Measurements from ENCODE around the gene ZNF419. TPM values are rescaled to one million over a fixed set of nuclear protein-coding genes. Genes with fewer than 3 reads are reported as not detected.
"Not testable (repeated sequence)": the region's sequence is repeated elsewhere in the genome, so short reads cannot be mapped to it uniquely, and the experiment has no call there.

The ZNF419 gene
- total and polyA plus RNA-seq, 9 of the 15 experiments (the other 6 are each of a cell fraction or from before 2014, with no cell fraction given) = 0.07 to 5.4 (median 1.5) TPM

DNA sequence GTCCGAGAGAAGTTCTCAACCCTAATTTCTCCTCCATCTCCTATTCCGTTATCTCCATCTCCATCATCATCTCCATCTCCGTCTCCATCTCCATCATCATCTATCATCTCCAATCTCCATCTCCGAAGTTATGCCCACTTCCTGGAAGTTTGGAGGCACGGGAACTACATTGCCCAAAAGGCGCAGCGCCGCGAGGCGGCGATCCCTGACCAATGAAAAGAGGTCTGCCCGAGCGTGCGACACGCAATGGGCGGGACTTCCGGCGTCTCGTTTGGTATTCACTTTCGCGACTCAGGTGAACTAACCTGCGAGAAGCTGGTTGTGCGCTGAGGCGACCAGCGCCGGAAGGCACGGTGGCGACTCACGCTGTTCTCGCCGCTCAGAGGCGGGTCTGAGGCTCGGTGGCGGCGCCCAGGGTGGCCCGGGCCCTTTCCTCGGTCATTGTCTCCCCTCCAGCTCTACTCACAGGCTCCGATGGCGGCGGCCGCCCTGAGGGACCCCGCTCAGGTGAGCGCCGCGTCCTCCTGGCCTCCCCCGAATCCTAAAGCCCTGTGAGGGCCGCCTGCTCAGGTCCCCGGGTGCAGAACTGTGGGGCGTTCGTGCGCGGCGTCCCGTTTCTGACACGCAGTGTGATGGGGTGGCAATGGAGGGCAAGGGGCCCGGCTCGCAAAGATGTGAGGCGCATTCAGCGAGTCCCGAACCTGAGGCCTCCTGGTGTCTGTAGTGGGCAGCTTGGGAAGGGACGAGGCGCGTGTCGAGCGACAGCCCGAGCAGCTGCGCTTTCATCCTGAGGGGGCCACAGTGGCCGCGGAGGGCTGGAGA is at the start of gene ZNF419 (continued):
- TF ChIP-seq RCOR1 (IDR thresholded peaks at IDR 0.05; ENCODE audit: borderline replicate concordance in 1 of 2, low read depth in 2 of 2, low read length in 2 of 2) (peak in 1 of 2 experiments; percentile 64; a peak in 1 of 4 replicates), SP2 (IDR thresholded peaks at IDR 0.05; ENCODE audit: extremely low read depth, low read depth, low read length, poor library complexity, severe bottlenecking) (peak; percentile 68), KDM1A (IDR thresholded peaks at IDR 0.05) (peak; percentile 93 to 94), RBM25 (IDR thresholded peaks at IDR 0.05; ENCODE audit: low read depth, low read length, severe bottlenecking) (peak; percentile 56), RBBP5 (IDR thresholded peaks at IDR 0.05; ENCODE audit: borderline replicate concordance, insufficient read depth, low read length, poor library complexity, severe bottlenecking) (peak; percentile 25), HDAC2 (IDR thresholded peaks at IDR 0.05) (peak; percentile 51; the same call in 1 of the 2 replicates), ELF1 (tag; IDR thresholded peaks at IDR 0.05) (peak; percentile 84), ATF1 (tag; IDR thresholded peaks at IDR 0.05) (peak; percentile 77), CREM (IDR thresholded peaks at IDR 0.05; ENCODE audit: low read depth) (peak; percentile 88), CXXC5 (CRISPR knock-in tag; IDR thresholded peaks at IDR 0.05) (peak; percentile 99), LCOR (CRISPR knock-in tag; IDR thresholded peaks at IDR 0.05) (peak; percentile 78), SRSF1 (IDR thresholded peaks at IDR 0.05; ENCODE audit: low read depth, low read length) (0 out of 2 replicates have a peak, but pooled peaks have one; percentile 41)
- TF ChIP-seq, protein P1, sequence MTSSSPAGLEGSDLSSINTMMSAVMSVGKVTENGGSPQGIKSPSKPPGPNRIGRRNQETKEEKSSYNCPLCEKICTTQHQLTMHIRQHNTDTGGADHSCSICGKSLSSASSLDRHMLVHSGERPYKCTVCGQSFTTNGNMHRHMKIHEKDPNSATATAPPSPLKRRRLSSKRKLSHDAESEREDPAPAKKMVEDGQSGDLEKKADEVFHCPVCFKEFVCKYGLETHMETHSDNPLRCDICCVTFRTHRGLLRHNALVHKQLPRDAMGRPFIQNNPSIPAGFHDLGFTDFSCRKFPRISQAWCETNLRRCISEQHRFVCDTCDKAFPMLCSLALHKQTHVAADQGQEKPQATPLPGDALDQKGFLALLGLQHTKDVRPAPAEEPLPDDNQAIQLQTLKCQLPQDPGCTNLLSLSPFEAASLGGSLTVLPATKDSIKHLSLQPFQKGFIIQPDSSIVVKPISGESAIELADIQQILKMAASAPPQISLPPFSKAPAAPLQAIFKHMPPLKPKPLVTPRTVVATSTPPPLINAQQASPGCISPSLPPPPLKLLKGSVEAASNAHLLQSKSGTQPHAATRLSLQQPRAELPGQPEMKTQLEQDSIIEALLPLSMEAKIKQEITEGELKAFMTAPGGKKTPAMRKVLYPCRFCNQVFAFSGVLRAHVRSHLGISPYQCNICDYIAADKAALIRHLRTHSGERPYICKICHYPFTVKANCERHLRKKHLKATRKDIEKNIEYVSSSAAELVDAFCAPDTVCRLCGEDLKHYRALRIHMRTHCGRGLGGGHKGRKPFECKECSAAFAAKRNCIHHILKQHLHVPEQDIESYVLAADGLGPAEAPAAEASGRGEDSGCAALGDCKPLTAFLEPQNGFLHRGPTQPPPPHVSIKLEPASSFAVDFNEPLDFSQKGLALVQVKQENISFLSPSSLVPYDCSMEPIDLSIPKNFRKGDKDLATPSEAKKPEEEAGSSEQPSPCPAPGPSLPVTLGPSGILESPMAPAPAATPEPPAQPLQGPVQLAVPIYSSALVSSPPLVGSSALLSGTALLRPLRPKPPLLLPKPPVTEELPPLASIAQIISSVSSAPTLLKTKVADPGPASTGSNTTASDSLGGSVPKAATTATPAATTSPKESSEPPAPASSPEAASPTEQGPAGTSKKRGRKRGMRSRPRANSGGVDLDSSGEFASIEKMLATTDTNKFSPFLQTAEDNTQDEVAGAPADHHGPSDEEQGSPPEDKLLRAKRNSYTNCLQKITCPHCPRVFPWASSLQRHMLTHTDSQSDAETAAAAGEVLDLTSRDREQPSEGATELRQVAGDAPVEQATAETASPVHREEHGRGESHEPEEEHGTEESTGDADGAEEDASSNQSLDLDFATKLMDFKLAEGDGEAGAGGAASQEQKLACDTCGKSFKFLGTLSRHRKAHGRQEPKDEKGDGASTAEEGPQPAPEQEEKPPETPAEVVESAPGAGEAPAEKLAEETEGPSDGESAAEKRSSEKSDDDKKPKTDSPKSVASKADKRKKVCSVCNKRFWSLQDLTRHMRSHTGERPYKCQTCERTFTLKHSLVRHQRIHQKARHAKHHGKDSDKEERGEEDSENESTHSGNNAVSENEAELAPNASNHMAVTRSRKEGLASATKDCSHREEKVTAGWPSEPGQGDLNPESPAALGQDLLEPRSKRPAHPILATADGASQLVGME (CRISPR knock-in tag; IDR thresholded peaks at IDR 0.05) = peak; percentile 79; the same call in 1 of the 2 replicates
- TF ChIP-seq, protein P2, sequence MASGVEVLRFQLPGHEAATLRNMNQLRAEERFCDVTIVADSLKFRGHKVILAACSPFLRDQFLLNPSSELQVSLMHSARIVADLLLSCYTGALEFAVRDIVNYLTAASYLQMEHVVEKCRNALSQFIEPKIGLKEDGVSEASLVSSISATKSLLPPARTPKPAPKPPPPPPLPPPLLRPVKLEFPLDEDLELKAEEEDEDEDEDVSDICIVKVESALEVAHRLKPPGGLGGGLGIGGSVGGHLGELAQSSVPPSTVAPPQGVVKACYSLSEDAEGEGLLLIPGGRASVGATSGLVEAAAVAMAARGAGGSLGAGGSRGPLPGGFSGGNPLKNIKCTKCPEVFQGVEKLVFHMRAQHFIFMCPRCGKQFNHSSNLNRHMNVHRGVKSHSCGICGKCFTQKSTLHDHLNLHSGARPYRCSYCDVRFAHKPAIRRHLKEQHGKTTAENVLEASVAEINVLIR (CRISPR knock-in tag; IDR thresholded peaks at IDR 0.05) = peak; percentile 9; the same call in 1 of the 2 replicates
- not testable (repeated sequence) for TF ChIP-seq ATF1 (CRISPR knock-in tag; IDR thresholded peaks at IDR 0.05)
- TF ChIP-seq, protein P3, sequence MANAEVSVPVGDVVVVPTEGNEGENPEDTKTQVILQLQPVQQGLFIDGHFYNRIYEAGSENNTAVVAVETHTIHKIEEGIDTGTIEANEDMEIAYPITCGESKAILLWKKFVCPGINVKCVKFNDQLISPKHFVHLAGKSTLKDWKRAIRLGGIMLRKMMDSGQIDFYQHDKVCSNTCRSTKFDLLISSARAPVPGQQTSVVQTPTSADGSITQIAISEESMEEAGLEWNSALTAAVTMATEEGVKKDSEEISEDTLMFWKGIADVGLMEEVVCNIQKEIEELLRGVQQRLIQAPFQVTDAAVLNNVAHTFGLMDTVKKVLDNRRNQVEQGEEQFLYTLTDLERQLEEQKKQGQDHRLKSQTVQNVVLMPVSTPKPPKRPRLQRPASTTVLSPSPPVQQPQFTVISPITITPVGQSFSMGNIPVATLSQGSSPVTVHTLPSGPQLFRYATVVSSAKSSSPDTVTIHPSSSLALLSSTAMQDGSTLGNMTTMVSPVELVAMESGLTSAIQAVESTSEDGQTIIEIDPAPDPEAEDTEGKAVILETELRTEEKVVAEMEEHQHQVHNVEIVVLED (CRISPR knock-in tag; IDR thresholded peaks at IDR 0.05) = peak; percentile 92

Measured in K562 (cell line).